HG03280 (cell line): Measurements from ENCODE around the gene ABCB1.

Experiments used
- ATAC-seq: cut with Tn5 transposase; IDR thresholded peaks from one replicate; pipeline ENCODE4 v1.9.1; 2021; ENCODE audit warnings: mild to moderate bottlenecking, moderate library complexity; ENCODE audit not compliant: unreplicated experiment

Gene ABCB1

DNA sequence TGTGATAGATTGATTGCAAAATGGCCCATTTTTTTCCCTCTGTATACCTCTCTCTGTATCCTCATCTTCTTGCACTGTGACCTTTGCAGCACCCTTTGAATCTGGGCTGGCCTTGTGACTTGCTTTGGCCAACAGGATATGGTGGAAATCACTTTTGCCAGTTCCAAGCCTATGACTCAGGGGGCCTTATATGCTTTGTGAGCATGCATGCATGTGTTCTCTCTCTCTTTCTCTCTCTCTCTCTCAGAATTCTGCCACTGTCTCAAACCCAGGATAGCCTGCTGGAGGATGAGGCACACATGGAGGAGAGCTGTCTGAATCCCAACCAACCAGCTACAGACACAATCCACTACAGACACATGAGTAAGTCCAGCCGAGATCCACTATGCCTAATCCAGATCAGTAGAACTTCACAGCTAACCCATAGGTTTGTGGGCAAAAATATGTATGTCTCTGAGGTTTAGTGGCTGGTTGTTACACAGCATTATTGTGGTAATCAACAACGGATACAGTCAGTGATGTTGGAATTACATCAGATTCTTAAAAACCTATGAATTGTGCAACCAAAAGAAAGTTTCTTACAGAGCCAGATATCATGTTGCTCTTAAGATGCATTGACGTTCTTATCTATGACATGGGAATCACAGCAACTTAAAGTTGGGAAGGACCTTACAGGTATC lies 83.4 kb downstream of the ABCB1 start:
- no peak for ATAC-seq

- ATAC-seq: no peak
Observed at GRCh38 chr7:87513735-87514335, 86.8 kb downstream of the ABCB1 start.

DNA sequence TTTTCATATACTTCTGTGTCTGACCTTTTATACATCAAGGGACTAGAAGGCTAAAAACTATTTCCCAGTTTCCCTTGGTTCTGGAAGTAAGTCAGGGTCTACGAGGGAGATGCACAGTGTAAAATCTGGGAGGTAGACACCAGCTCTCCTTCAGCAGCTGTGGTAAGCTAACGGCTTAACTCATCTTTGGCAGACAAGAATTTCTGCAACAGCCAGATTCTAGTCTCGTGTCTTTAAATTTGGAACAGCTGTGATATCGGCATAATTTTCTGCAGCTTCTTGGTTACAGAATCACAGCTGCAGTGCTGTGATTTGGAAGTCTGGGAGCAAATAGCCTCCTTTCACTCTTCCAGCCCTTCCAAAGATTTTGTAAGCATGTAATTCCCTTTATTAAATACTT lies 87.8 kb downstream of the ABCB1 start:
- no peak for ATAC-seq

DNA sequence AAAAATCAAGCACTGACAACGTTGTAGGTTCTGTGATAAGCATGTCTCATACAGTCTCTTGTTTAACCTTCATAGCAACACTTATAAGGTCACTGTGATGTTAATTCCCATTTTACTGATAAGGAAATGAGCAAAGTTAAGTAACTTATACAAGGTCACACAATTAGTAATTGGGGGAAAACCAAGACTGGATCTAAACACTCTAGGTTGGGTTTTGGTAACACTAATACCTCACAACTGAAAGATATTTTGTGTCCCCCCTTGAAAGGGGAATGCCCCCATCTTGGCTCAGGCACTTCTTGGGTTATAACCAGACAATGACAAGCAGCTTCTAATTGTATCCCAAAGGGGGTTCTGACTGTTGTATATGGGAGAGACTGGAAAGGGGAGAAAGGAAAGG lies 89.2 kb downstream of the ABCB1 start:
- no peak for ATAC-seq

GRCh38 chr7:87510411-87510875 lies 90.2 kb downstream of the ABCB1 start:
- ATAC-seq: no peak

- no peak for ATAC-seq
Observed at GRCh38 chr7:87507446-87507845, 93.2 kb downstream of the ABCB1 start.

DNA sequence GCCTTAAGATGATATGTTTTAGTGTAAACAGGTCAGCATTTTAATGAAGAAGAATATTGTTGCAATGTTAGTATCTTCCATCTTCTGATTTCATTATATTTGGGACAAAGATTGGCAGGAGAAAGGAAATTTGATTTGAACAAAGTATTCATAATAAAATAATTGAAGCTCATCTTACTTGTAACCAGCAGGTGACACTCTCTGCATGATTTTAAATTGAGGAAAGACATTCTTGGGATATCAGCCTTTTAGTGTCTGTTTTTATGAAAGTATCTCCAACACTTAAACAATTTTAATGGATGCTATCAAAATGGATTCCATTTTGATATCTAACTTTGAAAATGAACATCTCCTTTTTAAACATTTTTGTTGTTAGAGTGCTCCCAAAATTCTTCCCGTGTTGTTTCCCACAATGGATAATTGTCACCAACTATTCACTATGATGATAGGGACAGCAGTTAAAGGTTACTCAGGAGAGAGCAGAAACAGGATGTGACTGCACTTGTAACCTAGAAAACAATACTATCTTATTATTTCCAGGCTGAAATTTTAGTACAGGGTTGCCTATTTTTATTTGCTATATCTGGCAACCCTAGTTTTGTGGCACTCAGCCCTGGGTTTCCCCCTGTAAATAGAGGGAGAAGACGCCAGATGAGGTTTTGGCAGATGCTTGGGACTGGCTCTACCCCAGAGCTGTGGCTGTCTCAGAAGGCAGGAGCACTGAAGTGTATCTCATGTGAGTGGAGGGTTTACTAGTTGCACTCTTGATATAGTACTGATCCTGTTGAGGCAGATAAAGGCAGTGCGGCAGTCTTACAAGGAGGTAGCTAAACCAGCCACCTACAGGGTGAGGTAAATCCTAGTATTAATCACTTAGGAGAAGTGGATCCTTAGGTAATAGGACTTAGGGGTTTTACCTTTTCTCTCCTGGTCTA lies 94.2 kb downstream of the ABCB1 start:
- ATAC-seq: no peak

DNA sequence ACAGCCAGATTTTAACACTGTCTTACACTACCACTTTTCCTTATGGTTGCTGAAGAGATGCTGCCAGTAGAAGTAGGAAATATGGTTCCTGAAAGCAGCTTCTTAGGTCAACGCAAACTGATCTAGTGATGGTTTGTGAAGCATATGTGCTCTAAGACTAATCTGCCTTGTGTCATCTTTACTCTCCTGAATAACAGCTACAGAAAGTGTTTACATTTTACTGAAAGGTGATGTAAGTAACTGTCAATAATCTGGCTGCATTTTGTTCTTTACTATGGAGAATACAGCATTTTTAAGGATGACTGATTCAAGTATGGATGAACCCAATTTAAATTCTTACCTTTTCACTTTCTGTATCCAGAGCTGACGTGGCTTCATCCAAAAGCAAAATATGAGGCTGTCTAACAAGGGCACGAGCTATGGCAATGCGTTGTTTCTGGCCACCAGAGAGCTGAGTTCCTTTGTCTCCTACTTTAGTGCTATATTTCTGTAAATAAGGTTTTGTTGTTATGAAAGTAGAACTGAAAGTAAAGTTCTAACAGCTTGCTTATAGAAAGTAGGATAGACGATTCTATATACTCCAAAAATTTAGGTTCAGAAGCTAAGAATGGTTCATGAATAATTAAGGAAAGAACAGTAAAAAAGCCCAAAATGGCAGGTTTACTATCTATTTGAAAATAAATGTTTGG lies 95.0 kb downstream of the ABCB1 start:
- ATAC-seq: peak; percentile 66

DNA sequence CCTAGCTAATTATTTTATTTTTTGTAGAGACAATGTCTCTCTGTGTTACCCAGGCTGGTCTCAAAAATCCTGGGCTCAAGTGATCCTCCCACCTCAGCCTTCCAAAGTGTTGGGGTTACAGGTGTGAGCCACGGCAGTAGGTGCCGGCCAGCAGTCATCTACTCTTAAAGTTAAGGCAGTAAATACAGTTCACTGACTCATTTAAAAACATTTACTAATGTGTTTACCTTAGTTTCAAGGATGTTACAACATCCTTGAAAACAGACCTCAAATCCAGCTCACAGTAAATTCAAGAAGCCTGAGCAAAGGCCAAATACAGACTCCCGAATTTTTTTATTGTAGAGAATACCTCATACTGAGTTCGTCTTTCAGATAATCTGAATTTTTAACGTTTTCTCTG lies 95.6 kb downstream of the ABCB1 start:
- no peak for ATAC-seq

DNA sequence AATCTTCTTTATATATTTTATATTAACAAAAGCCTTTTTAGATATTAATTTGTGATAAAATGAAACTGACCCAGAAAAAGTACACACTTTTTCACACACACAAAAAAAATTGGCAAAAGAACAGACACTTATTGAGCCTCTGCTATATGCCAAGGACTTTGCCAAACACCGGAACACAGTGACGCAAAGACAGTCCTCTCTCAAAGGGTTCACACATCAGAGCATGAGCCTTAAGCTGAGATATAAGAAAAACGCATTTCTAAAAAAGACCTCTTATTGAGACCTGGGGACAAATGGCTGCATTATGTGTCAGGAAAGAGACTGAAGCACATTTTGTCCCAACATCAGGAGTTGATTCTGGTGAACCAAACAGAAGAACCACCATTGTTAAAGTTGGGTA lies 101.2 kb downstream of the ABCB1 start:
- ATAC-seq: no peak

DNA sequence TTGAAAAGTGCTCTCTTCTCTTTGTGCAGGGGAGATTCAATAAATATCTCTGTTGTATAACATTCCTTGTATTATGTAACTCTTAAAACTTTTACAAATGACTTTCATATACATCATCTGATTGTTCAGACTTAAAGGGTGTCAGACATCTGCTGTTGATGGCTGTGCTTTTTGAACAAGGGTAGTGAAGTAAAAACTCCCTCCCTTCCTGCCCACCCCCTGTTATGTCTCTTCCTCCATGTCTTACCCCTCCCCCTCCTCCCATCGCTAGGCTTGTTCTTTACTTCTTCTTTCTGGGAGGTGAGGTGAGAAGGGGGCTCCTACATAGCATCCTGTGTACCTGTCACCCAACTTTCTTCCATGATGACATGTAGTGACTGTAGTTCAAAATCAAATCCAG lies 101.8 kb downstream of the ABCB1 start:
- no peak for ATAC-seq

DNA sequence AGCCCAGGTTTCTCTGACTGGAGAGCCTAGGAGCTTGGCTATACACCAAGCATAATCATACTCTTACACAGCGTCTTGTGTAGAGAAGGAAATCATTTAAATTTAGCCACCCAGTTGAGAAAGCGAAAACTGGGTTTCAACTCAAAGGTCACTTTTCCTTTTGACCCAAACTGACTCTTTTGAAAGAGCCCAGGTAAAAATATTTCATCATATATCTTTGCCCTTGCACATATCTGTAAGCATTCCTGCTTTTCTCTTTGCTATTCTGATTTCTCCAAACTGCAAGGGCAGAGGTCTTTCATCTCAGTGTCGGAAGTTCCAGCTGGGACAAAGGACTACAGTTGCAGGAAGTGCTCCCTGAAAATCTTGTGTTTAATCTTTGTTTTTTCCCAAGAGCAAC lies 103.2 kb downstream of the ABCB1 start:
- ATAC-seq: no peak

DNA sequence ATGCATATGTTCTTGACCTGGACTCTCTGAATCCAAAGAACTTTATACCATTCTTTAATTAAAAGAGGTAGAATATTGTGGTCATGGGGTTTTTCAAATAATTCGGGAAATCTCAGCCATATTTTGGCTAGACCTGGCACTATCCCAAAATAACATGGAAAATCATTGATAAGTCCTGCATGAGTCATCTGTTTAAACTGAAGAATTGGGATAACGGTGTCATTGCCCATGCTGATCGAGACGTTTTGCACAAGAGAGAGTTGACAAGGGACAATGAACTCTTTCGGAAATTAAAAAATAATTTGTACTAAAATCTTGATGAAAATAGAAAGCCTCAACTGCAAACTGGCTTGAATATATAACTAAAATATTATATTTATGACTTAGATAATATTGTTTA lies 105.3 kb downstream of the ABCB1 start:
- no peak for ATAC-seq

- ATAC-seq: no peak
Observed at GRCh38 chr7:87494454-87494853, 106.2 kb downstream of the ABCB1 start.

DNA sequence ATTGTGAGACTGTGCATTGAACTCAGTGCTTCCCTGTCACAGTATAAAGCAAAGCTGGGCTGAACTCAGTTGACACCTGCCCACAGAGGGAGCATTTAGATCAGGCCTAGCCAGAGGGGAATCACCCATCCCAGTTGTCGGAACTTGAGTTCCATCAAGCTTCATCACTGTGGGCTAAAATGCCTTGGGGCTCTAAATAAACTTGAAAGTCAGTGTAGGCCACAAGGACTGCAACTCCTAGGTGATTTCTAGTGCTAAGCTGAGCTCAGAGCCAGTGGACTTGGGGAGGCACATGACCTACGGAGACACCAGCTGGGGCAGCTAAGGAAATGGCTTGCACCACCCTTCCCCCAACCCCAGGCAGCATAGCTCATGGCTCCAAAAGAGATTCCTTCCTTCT lies 117.6 kb downstream of the ABCB1 start:
- ATAC-seq: no peak

- no peak for ATAC-seq
Observed at GRCh38 chr7:87482115-87482514, 118.6 kb downstream of the ABCB1 start.

DNA sequence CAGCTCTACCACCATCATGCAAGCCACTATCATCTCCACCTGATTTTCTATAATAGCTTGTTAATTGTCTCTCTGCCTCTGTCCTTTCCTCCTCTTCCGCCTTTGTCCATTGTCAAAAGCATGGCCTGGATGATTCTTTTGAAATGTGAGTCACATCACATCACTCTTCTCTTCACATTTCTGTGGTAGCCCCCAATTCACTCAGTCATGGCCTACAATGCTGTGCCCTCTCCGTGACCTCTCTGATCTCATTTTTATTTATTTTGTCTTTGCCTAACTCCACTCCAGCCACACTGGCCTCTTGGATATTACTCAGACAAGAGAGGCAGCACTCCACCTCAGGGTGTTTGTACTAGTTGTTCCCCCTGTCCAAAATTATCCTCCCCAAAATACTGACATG lies 120.3 kb downstream of the ABCB1 start:
- no peak for ATAC-seq

DNA sequence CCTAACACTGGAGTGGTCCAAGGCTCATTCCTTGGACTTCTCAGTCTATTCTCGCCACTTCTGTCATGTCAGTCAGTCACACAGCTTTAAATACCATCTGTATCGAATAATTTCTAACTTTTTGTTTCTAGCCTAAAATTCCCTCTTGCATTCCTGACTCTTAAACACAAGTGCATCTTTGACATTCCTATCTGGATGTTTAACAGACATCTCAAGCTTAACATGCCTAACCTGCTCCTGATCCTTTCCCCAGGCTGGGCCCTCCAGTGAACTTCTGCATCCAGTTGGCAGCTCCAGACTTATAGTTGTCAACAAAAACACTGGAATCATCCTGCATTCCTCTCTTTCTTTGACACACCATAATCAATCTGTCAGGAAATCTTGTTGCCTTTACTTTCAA lies 120.7 kb downstream of the ABCB1 start:
- ATAC-seq: no peak

DNA sequence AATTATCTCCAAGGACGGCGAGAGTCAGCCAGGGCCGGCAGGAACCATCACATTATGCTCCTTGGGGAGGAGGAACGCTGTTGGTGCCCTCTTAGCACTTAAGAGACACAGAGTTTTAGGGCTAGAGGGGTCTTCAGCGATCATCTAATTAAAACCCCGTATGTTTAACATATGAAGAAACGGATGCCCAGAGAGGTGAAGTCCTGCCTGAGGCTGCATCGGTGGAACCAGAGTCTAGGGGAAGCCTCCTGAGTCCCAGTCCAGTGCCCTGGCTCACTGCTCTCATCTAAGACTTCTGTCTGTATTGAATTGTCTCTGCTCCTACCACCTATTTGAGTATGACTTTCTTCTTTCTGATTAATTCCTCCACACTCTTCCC lies 124.5 kb downstream of the ABCB1 start:
- no peak for ATAC-seq

GRCh38 chr7:87475359-87476178 lies 125.1 kb downstream of the ABCB1 start, which contains the start of gene ABCB4:
Gene ABCB4 (minus strand): TSS chr7:87475680. CDS start chr7:87475465, 215 bp downstream.
- ATAC-seq: peak; percentile 28
